CD4-positive, alpha-beta T cell treated with Interleukin-21 for 1 hour (primary cell): ENCODE measurements around the gene ZNF76.

ENCODE experiments used
- DNase-seq: peaks from one replicate; pipeline ENCODE4 v3.0.0-alpha.2; 2020

Gene ZNF76

GRCh38 chr6:35341557-35341956 lies 82.0 kb downstream of the ZNF76 start:
- DNase-seq = no peak

DNA sequence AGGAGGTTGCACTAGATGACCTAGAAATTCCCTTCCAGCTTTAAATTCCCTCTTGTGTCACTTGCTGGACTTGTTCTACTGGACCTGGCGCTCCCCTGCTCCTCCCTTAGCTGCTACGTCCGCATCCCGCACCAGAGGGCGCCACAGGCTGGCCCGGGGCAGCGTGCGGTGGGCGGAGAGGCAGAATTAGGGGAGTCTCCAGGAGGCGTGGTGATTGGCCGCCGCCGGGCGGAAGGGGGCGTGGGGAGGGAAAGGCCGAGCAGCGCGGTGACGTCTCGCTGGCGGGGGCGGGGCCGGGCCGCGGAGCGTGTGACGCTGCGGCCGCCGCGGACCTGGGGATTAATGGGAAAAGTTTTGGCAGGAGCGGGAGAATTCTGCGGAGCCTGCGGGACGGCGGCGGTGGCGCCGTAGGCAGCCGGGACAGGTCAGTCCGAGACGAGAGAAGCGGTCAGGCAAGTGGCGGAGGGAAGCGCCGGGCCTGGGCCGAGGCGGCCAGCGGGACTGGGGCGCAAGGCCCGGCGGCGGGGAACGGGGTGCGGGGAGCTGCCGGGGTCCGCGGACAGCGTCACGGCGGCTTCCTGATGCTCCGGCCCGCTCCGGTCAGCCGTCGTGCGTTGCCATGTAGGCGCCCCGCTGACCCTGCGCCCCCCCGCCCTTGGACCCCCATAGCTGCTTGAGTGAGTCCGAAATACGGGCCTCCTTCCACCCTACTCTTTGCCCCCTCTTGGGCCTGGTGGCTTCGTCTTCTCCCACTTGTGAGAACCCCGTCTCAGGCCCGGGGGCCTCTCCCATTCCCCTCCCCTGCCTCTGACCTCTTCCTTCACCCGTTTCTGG lies 82.9 kb downstream of the ZNF76 start, which contains the start of gene PPARD:
TSS of gene PPARD (plus strand) at position 301 of the 834 bp plus-strand sequence. CDS start 68,530 bp downstream, outside the sequence.
- DNase-seq = peak; percentile 97

DNA sequence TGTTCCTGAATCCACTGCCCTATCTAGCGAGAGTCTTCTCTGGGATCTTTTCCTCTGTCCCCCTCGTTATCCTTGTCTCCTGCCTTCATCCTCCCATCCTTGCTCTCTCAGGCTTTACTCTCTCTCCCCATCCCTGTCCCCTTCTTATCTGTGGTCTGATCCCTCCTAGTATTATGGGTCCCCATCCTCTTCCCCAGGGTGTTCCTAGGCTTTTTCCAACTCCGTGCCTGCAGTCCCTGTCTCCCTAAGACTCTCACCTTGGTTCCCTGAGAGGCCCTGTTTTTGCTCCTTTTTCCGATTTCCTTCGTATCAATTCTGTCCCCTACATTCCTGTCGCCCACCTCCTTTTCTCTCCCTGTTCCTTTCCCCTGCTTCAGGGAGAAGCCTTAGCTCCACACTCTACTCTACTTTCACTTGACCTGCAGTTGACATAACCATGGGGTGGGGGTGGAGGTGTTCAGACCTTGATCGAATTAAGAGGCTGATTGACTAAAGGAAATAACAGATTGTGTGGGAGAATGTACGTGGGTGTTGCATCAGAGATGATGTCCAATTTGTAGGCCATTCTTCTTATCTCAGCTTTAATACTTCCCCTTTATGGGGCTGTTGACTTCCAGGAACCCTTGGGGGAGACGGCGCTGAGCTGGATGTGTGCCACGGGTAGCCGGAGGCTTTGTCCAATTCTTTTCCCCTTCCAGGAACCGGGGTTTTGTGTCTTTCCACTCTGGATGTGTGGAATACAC lies 83.7 kb downstream of the ZNF76 start:
- DNase-seq = peak; percentile 22

DNA sequence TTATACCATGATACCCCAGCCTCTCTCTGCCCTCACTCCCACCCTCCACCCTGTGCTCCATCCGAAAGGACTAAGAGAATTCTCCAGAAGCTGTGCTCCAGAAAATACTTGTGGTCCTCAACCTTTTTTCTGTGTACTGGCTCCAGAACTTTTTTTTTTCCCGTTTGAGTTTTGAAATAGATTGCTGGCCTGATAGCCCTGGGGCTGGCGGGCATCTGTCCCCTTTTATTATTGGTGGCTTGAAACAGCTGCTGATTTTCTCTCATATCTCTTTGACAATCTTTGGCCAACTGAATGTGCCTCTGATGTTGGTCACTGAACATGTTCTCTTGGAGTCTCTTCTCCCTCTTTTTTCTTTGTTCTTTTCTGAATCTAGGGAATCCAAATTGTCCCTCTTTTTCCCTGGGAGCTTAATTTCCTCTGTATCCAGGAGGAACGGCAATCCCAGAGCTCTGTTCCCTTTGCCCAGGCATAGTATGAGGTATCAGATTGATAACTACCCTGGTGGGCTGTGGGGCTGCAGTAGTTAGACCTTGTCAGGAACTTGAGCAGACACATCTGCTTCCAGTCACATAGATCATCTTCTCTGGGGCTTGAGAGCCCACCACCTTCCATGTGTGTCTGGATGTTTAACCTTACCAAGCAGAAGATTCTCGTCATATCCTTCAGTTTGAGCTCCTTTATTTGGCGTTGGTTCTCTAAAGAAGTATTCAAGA lies 84.5 kb downstream of the ZNF76 start:
- DNase-seq = no peak
